GM21390 (cell line): ENCODE data around the gene DCN.

Experiments used
- ATAC-seq: cut with Tn5 transposase; IDR thresholded peaks from one replicate; pipeline ENCODE4 v1.9.1; 2021; ENCODE audit not compliant: unreplicated experiment

Gene DCN

DNA sequence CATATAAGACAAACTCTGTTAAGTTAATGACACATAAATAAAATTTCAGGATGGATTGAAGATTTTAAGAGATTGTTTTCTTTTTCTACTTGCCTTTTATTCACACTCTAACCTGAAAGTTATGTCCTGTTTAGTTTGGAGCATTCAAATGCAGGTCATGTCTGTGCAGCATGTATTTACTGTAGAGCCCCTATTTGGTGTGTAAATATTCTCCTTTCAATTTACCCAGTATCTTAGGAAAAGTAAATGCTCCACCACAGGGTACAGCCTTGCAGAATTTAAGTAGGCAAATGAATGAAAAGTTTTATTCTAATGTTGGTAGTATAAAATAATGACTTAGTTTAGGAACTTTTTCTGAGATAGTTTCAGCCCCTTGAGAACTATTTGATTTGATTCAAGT is 6.2 kb upstream of the DCN start:
- no peak for ATAC-seq

GRCh38 chr12:91186156-91186555 is 3.5 kb upstream of the DCN start:
- ATAC-seq, result no peak

- no peak for ATAC-seq
Measured at GRCh38 chr12:91185421-91185820, 2.8 kb upstream of the DCN start.

GRCh38 chr12:91183551-91183950 is 934 bp upstream of the DCN start:
- no peak for ATAC-seq

DNA sequence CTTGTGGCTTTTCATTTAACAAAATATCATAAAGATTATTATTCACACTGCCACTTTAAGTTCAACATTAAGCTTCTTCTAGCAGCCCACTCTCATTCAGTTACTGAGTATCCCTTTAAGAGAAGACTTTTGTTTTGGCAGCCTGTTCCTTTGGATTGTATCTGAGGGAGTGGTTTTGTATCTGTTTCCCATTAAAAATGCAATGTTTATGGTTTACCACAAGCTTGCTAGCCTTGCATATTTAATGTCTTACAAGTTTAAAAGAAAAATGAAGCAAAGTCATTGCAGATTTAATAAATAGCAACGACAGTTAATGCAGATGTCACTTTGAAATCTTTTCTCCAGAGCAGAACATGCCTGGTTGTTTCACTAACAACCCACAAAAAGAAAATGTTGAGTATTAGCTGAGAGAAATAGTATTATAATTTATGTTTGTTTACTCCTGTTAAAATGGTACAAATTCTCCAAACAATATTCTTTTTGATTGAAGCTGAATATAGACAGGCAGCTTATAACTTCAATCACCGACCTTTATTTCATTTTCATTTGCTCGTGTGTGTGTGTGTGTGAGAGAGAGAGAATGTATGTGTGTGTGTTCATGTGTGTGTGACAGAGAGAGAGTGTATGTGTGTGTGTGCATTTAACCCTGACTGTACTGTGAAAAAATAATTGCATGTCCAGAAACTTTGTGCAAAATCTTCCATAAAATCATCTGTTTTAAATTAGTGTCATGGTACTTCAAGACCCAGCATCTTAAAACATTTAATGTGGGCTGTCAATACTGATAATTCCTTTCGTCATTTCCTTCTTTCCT is 1.8 kb downstream of the DCN start:
- no peak for ATAC-seq

- ATAC-seq, result no peak
Measured at GRCh38 chr12:91179966-91180561, 2.6 kb downstream of the DCN start.

DNA sequence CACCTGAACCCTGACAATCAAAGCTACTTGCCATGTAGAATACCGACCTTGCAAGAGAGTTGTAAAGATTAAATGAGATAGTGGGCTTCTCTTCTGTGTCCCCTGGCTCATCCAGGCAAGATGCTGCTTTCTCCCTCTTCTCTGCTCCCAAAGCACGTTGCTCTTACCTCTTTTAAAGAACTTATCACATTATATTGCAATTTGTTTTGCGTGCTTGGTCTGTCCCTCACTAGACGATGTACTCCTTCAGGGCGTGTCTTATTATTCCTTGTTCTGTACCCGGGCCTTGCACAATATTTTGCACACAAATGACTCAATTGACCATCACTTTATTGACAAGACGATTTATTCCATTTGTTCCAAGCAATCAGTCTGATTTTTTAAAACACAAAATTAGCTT is 3.3 kb downstream of the DCN start:
- ATAC-seq, result no peak

GRCh38 chr12:91178781-91179180 is 3.8 kb downstream of the DCN start:
- no peak for ATAC-seq

GRCh38 chr12:91178139-91178561 is 4.5 kb downstream of the DCN start:
- no peak for ATAC-seq

GRCh38 chr12:91177381-91177780 is 5.2 kb downstream of the DCN start:
- no peak for ATAC-seq

GRCh38 chr12:91176915-91177314 is 5.7 kb downstream of the DCN start:
- ATAC-seq, result no peak

GRCh38 chr12:91176358-91176757 is 6.3 kb downstream of the DCN start:
- no peak for ATAC-seq

GRCh38 chr12:91173124-91173523 is 9.5 kb downstream of the DCN start:
- no peak for ATAC-seq

DNA sequence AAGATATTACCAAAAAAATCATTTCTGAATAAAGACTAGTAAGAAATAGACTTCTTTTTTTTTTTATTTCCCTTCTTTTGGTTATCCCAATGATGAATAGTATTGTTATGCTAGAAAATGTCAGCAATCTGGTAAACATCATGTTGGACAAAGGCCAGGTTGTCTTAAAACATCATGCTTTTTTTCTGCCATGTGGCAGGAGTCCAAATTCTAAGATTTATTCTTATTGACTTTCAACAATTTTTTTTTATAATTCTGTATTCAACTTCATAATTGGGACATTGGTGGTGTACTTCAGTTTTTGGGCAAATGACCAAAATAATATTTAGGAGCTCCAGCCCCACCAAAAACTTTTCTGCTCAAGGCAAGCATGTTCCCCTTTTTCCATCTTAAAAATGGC is 10.5 kb downstream of the DCN start:
- ATAC-seq, result no peak

DNA sequence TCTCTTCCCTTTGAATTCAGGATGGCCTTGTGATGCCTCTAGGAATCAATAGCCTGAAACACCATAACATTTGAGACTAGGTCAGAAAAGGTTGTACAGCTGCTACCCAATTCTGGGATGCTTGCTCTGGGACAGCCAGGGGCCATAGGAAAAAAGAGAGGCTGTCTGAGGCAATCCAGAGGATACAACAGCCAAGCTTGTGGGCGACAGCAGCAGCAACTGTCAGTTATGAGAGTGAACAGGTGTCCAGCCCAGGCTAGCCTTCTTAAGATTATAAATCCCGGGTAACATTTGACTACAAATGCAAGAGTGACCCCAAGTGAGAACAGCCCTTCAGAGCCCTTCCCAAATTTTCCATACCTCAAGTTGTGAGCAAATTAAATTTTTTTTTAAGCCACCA is 11.1 kb downstream of the DCN start:
- ATAC-seq, result no peak

- no peak for ATAC-seq
Measured at GRCh38 chr12:91163116-91163515, 19.5 kb downstream of the DCN start.

GRCh38 chr12:91161009-91161408 is 21.6 kb downstream of the DCN start:
- no peak for ATAC-seq

GRCh38 chr12:91155990-91156389 is 26.6 kb downstream of the DCN start:
- no peak for ATAC-seq

DNA sequence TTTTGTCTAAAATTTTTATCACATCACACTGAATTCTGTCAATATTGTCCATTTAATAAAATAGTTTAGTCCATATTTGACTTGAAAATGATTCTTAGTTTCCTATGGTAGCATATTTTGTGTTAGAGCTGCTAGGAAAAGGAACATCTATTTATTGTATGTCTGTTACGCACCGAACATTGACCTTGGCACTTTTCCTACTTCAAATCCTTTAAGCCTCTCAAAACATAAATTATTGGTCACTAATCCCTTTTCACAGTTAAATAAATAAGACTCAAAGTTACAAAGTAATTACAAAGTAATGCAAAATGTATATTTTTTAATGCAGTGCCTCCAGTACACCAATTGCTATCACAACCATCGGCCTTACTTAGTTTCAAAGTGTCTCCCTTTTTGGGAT is 28.5 kb downstream of the DCN start:
- ATAC-seq, result no peak

DNA sequence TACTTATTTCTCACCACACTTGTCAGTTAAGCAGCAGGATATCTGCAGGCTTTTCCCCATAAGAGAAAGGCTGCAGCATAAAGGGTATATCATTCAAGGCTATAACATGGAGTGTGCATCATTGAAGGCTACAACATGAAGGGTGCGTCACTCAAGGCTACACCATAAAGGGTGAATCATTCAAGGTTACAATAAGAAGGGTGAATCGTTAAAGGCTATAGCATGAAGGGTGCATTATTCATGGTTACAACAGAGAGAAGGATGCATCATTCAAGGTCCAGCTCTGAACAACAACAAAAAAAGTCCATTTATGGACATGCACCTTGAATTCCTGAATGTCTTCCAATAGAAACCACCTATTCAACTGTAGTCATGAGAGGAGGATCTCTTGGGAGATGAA is 38.6 kb downstream of the DCN start:
- ATAC-seq, result no peak

DNA sequence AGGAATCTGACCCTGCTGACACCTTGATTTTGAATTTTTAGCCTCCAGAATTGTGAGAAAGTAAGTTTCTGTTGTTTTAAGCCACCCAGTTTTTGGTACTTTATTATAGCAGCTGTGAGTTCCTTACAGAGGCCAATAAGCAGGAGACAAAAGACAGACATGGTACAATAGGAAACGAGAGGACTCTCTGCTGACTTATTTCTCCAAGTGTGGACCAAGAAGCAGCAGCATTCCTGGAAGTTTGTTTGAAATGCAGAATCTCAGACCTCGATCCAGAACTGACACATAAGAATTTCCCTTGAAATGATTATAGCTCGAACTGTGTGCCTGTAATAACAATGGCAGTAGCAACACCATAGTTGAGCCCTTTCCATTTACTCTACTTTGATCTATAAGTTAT is 39.4 kb downstream of the DCN start:
- no peak for ATAC-seq

GRCh38 chr12:91142221-91142631 is 40.4 kb downstream of the DCN start:
- ATAC-seq, result no peak
